Superior temporal gyrus (tissue), 1 donor: Measurements from ENCODE around the gene SLC35F3.

Source experiments
- DNase-seq: peaks from one replicate; pipeline ENCODE4 v3.0.0-alpha.2; 2016; ENCODE audit errors: extremely low spot score

Gene SLC35F3

GRCh38 chr1:233912447-233912846 lies 8.0 kb downstream of the SLC35F3 start:
- DNase-seq, result no peak

GRCh38 chr1:233912909-233913308 lies 8.4 kb downstream of the SLC35F3 start:
- no peak for DNase-seq

- no peak for DNase-seq
These were observed 12.2 kb downstream of the SLC35F3 start for GRCh38 chr1:233916706-233917105.

- no peak for DNase-seq
These were observed 15.3 kb downstream of the SLC35F3 start for GRCh38 chr1:233919786-233920185.

- no peak for DNase-seq
These were observed 23.6 kb downstream of the SLC35F3 start for GRCh38 chr1:233928123-233928522.

- no peak for DNase-seq
These were observed 28.9 kb downstream of the SLC35F3 start for GRCh38 chr1:233933339-233933738.

- no peak for DNase-seq
These were observed 30.9 kb downstream of the SLC35F3 start for GRCh38 chr1:233935297-233935868.

- no peak for DNase-seq
These were observed 31.9 kb downstream of the SLC35F3 start for GRCh38 chr1:233936422-233936821.

GRCh38 chr1:233936842-233937241 lies 32.4 kb downstream of the SLC35F3 start:
- no peak for DNase-seq

GRCh38 chr1:233938476-233938875 lies 34.0 kb downstream of the SLC35F3 start:
- no peak for DNase-seq

GRCh38 chr1:233939451-233939850 lies 35.0 kb downstream of the SLC35F3 start:
- DNase-seq, result no peak

- DNase-seq, result no peak
These were observed 36.4 kb downstream of the SLC35F3 start for GRCh38 chr1:233940908-233941307.

- no peak for DNase-seq
These were observed 40.1 kb downstream of the SLC35F3 start for GRCh38 chr1:233944601-233945000.

GRCh38 chr1:233945573-233945972 lies 41.1 kb downstream of the SLC35F3 start:
- no peak for DNase-seq

GRCh38 chr1:233945979-233946378 lies 41.5 kb downstream of the SLC35F3 start:
- no peak for DNase-seq

- DNase-seq, result no peak
These were observed 42.2 kb downstream of the SLC35F3 start for GRCh38 chr1:233946724-233947123.

GRCh38 chr1:233951804-233952203 lies 47.3 kb downstream of the SLC35F3 start:
- DNase-seq, result no peak

- DNase-seq, result no peak
These were observed 53.2 kb downstream of the SLC35F3 start for GRCh38 chr1:233957691-233958090.

GRCh38 chr1:233959102-233959501 lies 54.6 kb downstream of the SLC35F3 start:
- no peak for DNase-seq

- no peak for DNase-seq
These were observed 55.5 kb downstream of the SLC35F3 start for GRCh38 chr1:233959971-233960370.

- DNase-seq, result no peak
These were observed 55.9 kb downstream of the SLC35F3 start for GRCh38 chr1:233960386-233960785.

- DNase-seq, result no peak
These were observed 58.4 kb downstream of the SLC35F3 start for GRCh38 chr1:233962878-233963277.

GRCh38 chr1:233965856-233966255 lies 61.4 kb downstream of the SLC35F3 start:
- no peak for DNase-seq

GRCh38 chr1:233971753-233972152 lies 67.3 kb downstream of the SLC35F3 start:
- no peak for DNase-seq
